Breast epithelium (tissue), 3 donors: ENCODE measurements around the gene C17orf113.

Experiments
- POLR2A ChIP-seq: fragments of 450-650 bp; IDR thresholded peaks from one replicate; pipeline ENCODE4 v1.6.1; 2016; ENCODE audit warnings: antibody characterized with exemption, mild to moderate bottlenecking, moderate library complexity
- POLR2AphosphoS5 ChIP-seq, 3 donors: sonication (generic); formaldehyde crosslinking; IDR thresholded peaks; one replicate each; pipeline ENCODE4 v1.6.1; 2017; ENCODE audit warnings: antibody characterized with exemption in 3 of 3
- TF ChIP-seq, protein P1 (sequence below), 3 donors: fragments of 450-650 bp; IDR thresholded peaks; one replicate each; pipeline ENCODE4 v1.5.1; 2016 to 2017; ENCODE audit warnings: antibody characterized with exemption in 3 of 3, mild to moderate bottlenecking in 3 of 3, moderate library complexity in 3 of 3

DNA sequence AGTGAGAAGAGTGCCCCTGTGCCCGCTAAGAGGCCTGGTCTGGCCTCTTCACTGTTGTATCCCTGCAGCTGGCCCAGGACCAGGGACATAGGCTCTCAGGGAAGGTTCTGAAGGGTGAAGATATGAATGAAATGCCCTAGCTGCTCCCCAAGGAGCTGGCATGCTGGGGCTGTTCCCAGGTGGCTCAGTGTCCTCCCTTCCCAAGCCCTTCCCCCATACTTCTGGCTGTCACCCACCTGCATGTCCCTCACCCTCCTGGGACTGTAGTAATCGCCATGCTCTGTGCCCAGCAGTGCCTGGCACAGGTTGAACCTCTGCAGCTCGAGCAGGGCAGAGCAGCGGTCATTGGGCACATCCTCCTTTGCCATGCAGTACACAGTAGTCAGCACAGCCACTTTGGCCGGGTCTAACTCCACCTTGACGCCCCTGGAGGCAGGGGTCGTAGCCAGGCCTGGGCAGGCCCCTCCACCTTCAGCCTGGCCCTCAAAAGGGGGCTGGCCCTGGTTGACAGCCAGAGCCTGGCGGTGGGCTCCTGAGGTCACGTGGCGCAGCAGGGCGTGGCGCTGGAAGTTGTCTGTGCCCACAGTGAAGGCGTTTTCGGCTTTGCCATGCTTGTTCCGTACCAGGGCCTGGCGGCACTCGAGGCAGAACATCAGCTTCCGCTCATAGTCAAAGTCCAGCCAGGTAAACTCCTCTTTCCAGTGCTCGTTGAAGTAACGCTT is 7.6 kb downstream of the C17orf113 start:
- TF ChIP-seq, protein P1, sequence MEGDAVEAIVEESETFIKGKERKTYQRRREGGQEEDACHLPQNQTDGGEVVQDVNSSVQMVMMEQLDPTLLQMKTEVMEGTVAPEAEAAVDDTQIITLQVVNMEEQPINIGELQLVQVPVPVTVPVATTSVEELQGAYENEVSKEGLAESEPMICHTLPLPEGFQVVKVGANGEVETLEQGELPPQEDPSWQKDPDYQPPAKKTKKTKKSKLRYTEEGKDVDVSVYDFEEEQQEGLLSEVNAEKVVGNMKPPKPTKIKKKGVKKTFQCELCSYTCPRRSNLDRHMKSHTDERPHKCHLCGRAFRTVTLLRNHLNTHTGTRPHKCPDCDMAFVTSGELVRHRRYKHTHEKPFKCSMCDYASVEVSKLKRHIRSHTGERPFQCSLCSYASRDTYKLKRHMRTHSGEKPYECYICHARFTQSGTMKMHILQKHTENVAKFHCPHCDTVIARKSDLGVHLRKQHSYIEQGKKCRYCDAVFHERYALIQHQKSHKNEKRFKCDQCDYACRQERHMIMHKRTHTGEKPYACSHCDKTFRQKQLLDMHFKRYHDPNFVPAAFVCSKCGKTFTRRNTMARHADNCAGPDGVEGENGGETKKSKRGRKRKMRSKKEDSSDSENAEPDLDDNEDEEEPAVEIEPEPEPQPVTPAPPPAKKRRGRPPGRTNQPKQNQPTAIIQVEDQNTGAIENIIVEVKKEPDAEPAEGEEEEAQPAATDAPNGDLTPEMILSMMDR (IDR thresholded peaks at IDR 0.05), result no peak
- TF ChIP-seq POLR2AphosphoS5 (IDR thresholded peaks at IDR 0.05) (no peak), POLR2A (no peak)
